Type B pancreatic cell (in vitro differentiated cells): ENCODE data around the gene SBNO2. TPM values are rescaled to one million over a fixed set of nuclear protein-coding genes. Genes with fewer than 3 reads are reported as not detected.

Experiments
- DNase-seq: peaks from one replicate; pipeline ENCODE4 v3.0.0; 2021; ENCODE audit warnings: mixed read lengths; ENCODE audit not compliant: unreplicated experiment; ENCODE audit errors: extremely low spot score
- H3K27ac Mint-ChIP-seq: 2 replicates; pipeline ENCODE4 v1.8.0; 2021; ENCODE audit warnings: mild to moderate bottlenecking, mixed read lengths
- H3K27me3 Mint-ChIP-seq: 2 replicates; pipeline ENCODE4 v1.8.0; 2021; ENCODE audit warnings: mixed read lengths
- H3K36me3 Mint-ChIP-seq: 2 replicates; pipeline ENCODE4 v1.8.0; 2021; ENCODE audit warnings: mixed read lengths
- H3K4me1 Mint-ChIP-seq: one replicate; pipeline ENCODE4 v1.8.0; 2021; ENCODE audit warnings: mixed read lengths; ENCODE audit not compliant: unreplicated experiment
- H3K4me3 Mint-ChIP-seq: 2 replicates; pipeline ENCODE4 v1.8.0; 2021; ENCODE audit warnings: mild to moderate bottlenecking, mixed read lengths
- H3K9me3 Mint-ChIP-seq: 2 replicates; pipeline ENCODE4 v1.8.0; 2021; ENCODE audit warnings: mixed read lengths
- CTCF ChIP-seq: fragments of 200-600 bp; sonication (generic); conservative IDR thresholded peaks from 2 replicates; pipeline ENCODE4 v1.5.0; 2021; ENCODE audit warnings: antibody characterized with exemption, mild to moderate bottlenecking
- total RNA-seq: library from RNA; stranded (reverse); gene quantifications from 2 replicates; pipeline ENCODE4 v1.2.1, GENCODE V29; 2021; ENCODE audit warnings: low replicate concordance

The SBNO2 gene
- total RNA-seq, 1 donor from 2014 or later = 45.5 TPM

GRCh38 chr19:1109697-1110671 lies 64.1 kb downstream of the SBNO2 start:
- Mint-ChIP-seq H3K36me3 (no peaks in the 10 kb centered on the region), H3K27me3 (no peaks in the 10 kb centered on the region), H3K4me1 (no peaks in the 10 kb centered on the region), H3K4me3 (no peak overlapping the region), H3K9me3 (no peaks in the 10 kb centered on the region), H3K27ac (no peak overlapping the region)
- TF ChIP-seq CTCF = no peak
- DNase-seq = no peak

GRCh38 chr19:1109032-1109551 lies 65.0 kb downstream of the SBNO2 start:
- DNase-seq = no peak
- Mint-ChIP-seq H3K4me1 (no peaks in the 10 kb centered on the region), H3K9me3 (no peaks in the 10 kb centered on the region), H3K4me3 (no peak overlapping the region), H3K27ac (no peak overlapping the region), H3K36me3 (no peaks in the 10 kb centered on the region), H3K27me3 (no peaks in the 10 kb centered on the region)
- TF ChIP-seq CTCF = no peak

GRCh38 chr19:1108291-1109031 lies 65.6 kb downstream of the SBNO2 start:
- no peaks in the 10 kb centered on the region for H3K4me1 Mint-ChIP-seq
- no peak for DNase-seq
- H3K27me3 Mint-ChIP-seq = no peaks in the 10 kb centered on the region
- H3K4me3 Mint-ChIP-seq = no peak overlapping the region
- TF ChIP-seq CTCF = no peak
- no peaks in the 10 kb centered on the region for H3K36me3 Mint-ChIP-seq
- no peak overlapping the region for H3K27ac Mint-ChIP-seq
- no peaks in the 10 kb centered on the region for H3K9me3 Mint-ChIP-seq

- H3K9me3 Mint-ChIP-seq = no peaks in the 10 kb centered on the region
- no peaks in the 10 kb centered on the region for H3K36me3 Mint-ChIP-seq
- no peak for DNase-seq
- no peak for TF ChIP-seq CTCF
- H3K27me3 Mint-ChIP-seq = no peaks in the 10 kb centered on the region
- no peak overlapping the region for H3K27ac Mint-ChIP-seq
- no peaks in the 10 kb centered on the region for H3K4me1 Mint-ChIP-seq
- H3K4me3 Mint-ChIP-seq = no peak overlapping the region
Observed at GRCh38 chr19:1107661-1108261, 66.3 kb downstream of the SBNO2 start.

GRCh38 chr19:1106841-1107660 lies 67.0 kb downstream of the SBNO2 start:
- Mint-ChIP-seq H3K9me3 (no peaks in the 10 kb centered on the region), H3K27me3 (no peaks in the 10 kb centered on the region), H3K27ac (peak overlapping the region; percentile 63), H3K4me1 (peaks cover under 1% of the 10 kb centered on the region), H3K4me3 (peak overlapping the region; percentile 79), H3K36me3 (no peaks in the 10 kb centered on the region)
- no peak for DNase-seq
- TF ChIP-seq CTCF = no peak
